ENCODE data around the gene TFB1M. TPM values are rescaled to one million over a fixed set of nuclear protein-coding genes. Genes with fewer than 3 reads are reported as not detected.
A peak's percentile ranks its signal among the peaks of the same experiment; 100 is the strongest.
"Not testable (repeated sequence)": the region's sequence is repeated elsewhere in the genome, so short reads cannot be mapped to it uniquely, and the experiment has no call there.

The TFB1M gene
- total RNA-seq, 1 experiment from 2014 or later, result 27.5 TPM

DNA sequence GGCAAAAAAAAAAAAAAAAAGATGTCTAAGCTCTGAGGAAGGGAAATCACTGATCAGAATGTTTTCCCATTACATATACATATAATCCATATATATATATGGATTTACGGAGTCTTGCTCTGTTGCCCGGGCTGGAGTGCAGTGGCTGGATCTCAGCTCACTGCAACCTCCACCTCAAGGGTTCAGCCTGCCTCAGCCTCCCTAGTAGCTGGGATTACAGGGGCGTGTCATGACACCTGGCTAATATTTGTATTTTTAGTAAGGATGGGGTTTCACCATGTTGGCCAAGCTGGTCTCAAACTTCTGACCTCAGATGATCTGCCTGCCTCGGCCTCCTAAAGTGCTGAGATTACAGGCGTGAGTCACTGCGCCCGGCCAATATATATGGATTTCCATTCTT is 19.8 kb upstream of the TFB1M start:
- DNase-seq (ENCODE audit: low read depth, low spot score); in situ Hi-C loops (cut with HindIII; ENCODE audit: low pct_unique_long_range_greater_than_20kb, low sequenced_read_pairs): not testable (repeated sequence)

DNA sequence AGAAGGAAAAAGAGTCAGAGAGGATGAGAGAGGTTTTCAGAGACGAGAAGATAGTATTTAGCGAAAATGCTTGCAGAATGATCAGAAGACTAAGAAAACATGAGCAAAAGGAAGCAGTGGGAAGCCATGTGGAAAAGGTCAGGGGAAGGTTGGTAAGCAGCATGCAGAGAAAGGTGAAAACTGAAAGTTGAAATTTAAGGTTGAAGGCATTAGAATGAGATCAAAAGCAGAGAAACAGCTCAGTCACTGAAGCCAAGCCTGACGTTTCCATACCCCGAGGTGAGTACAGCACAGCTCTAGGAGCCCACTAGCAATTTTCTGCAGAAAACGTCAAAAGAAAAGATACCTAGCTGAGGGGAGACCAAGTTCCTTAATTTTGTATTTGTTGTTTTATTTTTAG is 19.1 kb upstream of the TFB1M start:
- DNase-seq (ENCODE audit: low read depth, low spot score), result no peak

DNA sequence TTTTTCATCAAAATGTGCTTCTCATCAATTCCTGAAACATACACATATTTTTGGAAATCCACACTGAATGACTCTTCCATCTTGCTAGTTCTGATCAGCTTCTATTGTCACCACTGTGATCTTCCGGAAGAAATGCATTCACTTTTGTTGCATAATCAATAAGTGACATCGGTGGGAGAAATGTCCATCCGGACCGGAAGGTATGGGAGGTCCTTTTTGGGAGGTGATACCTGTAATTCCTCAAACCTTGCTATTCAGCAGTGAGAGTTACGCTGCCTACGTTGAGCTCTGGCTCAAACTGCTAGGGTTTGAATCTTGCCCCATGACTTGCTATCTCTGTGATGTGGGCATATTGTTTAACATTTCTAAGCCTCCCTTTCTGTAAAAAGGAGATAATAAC is 16.6 kb upstream of the TFB1M start:
- DNase-seq (ENCODE audit: low read depth, low spot score), result no peak
- in situ Hi-C loops (cut with HindIII; ENCODE audit: low pct_unique_long_range_greater_than_20kb, low sequenced_read_pairs), result no loop called here

More for the DNA sequence above, 19.1 kb upstream of the TFB1M start:
- in situ Hi-C loops (cut with HindIII; ENCODE audit: low pct_unique_long_range_greater_than_20kb, low sequenced_read_pairs), result no loop called here

DNA sequence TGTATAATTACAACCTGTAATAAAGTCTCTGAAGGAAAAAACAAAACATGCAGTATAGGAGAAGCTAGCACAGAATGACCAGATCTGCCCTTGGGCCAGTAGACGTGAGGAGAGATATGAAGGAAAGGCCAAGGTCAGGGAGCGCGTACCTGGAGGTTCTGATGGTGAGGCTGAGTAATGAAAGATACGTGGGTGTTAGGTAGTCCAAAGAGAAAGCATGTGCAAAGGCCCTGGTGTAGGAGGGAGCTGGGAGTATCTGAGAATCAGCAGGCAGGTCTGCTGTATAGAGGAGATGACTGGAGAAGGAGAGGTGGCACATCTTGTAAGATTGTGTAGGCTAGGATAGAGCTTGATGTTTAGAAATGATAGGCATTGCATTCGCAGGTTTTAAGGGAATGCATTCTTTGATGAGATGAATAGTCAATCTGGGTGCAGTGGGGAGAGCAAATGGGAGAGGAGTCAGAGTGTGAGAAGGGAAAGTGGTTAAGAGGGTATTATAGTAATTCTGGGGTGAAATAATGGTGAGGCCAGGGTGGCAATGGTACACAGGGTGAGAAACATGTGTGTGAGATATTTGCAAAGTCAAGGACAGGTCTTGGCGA is 15.9 kb upstream of the TFB1M start:
- DNase-seq (ENCODE audit: low read depth, low spot score), result no peak
- in situ Hi-C loops (cut with HindIII; ENCODE audit: low pct_unique_long_range_greater_than_20kb, low sequenced_read_pairs), result no loop called here

DNA sequence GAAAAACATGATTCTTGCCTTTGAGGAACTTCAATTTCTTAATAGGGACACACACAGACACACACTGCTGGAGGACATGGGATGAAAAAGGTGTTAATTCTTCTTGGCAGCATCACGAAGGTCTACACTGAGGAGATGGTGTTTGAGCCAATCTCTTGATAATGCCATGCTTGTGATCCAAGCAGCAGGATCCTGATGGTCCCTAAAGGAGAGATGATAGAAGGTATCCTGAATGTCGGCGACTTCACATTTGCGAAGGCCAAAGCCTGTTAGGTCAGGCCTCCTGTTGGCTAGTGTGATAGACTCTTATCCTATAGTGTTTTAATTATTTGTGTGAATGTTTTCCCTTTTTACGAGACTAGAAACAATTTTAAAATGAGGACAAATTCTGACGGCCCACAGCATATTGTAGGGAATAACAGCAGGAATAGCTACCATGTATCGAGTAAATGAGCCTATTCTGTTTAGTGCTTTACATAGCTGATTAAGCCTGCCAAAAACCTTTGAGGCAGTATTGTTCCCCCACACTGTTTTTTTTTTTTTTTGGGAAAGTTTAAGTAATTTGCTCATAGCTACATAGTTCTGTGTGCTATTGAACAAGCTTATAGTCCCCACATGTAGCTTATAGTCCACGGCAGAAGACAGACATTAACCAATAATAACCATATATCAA is 15.3 kb upstream of the TFB1M start:
- in situ Hi-C loops (cut with HindIII; ENCODE audit: low pct_unique_long_range_greater_than_20kb, low sequenced_read_pairs), result no loop called here
- DNase-seq (ENCODE audit: low read depth, low spot score), result no peak

DNA sequence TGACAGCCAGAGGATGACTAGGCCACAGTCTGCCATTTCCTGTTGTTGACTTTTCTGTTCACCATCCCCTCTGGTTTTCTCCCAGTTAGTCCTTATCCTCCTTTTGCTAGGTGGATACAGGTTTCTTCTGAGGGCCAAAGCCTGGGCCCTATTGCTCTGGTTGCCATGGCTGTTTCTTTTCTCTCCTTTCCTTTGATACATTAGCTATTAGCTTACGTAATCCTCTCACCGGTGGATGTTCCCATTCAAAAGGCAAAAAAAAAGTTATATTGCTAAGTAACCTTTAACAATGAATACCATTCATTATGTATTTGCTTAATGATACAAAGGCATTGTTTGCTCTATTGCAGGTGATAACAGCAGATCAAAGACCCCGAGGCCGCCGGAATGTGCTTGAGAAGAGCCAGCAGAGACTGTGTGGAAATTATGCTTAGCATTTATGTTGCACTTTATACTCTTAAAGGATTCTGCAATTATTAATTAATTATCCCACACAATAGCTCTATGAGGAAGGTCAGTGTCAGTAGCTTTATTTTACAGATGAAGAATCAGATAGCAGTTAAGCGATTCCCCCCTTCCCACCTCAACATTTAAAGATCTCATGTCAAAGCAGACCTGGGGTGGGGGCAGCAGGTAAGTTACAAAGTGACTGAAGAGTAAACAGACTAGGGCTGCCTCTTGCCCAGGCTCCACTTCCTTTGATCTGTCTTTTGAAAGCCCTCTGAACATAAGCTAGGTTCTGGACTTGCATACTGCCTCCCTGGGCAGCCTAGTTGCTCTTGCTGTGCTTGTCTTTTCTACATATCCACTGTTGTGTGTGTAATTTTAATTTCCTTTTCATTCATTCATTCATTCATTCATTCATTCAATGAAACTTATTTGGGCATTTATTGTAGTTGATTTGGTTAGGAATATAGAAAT is 14.5 kb upstream of the TFB1M start:
- in situ Hi-C loops (cut with HindIII; ENCODE audit: low pct_unique_long_range_greater_than_20kb, low sequenced_read_pairs), result no loop called here
- DNase-seq (ENCODE audit: low read depth, low spot score), result no peak

DNA sequence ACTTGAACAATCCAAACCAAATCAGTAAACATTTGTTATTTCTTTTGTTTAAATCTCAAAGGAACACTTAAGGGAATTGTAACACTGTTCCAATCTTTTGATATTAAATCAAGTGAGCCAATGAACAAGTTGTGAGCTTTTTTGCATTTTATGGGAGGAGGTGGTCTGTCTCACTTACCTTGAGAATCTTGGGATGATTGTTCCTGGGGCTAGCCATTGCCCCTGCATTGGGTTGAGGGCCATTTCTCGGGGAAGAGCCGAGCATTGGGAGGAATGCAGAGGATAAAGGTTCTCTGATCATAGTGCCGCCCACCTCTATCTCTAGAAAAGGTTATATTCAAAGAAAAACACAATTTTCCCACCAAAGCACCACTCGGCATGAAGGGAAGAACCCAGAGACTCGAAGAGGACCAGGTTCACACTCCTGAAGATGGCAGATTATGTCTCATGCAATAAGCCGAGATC is 13.8 kb upstream of the TFB1M start:
- no peak for DNase-seq (ENCODE audit: low read depth, low spot score)
- in situ Hi-C loops (cut with HindIII; ENCODE audit: low pct_unique_long_range_greater_than_20kb, low sequenced_read_pairs), result no loop called here

DNA sequence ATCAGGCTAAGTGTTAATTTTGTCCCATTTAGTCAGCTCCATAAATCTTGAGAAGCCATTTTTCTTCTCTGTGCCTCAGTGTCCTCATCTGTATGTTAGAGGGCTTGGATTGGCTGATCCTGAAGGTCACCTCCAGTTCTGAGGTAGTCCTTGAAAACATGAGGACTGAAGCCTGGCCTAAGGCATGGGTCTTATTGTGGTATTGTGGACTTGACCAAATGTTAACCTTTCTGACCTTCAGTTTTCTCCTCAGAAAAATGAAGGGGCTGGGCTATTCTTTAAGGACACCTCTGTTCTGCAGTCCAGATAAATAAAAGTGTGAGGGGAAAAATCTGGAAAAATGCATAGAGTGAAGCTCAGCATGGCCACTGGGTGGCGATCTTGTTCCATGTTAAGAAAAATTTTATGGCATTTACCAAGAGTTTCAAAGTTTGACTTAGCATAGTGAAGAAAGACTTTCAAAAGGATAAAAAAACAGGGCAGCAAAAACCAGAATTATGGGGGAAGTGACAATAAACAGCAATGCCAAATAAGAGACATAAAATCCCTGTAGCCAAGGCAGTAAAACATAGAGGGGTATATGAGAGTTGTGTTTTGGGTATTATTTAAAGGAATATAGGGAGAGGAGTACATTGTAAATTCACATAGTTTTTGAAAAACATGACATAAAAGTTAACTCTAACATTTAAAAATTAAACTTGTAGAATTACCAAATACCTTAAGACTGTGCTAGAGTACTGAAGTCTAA is 13.2 kb upstream of the TFB1M start:
- peak; percentile 65 for DNase-seq (ENCODE audit: low read depth, low spot score)
- in situ Hi-C loops (cut with HindIII; ENCODE audit: low pct_unique_long_range_greater_than_20kb, low sequenced_read_pairs), result no loop called here

DNA sequence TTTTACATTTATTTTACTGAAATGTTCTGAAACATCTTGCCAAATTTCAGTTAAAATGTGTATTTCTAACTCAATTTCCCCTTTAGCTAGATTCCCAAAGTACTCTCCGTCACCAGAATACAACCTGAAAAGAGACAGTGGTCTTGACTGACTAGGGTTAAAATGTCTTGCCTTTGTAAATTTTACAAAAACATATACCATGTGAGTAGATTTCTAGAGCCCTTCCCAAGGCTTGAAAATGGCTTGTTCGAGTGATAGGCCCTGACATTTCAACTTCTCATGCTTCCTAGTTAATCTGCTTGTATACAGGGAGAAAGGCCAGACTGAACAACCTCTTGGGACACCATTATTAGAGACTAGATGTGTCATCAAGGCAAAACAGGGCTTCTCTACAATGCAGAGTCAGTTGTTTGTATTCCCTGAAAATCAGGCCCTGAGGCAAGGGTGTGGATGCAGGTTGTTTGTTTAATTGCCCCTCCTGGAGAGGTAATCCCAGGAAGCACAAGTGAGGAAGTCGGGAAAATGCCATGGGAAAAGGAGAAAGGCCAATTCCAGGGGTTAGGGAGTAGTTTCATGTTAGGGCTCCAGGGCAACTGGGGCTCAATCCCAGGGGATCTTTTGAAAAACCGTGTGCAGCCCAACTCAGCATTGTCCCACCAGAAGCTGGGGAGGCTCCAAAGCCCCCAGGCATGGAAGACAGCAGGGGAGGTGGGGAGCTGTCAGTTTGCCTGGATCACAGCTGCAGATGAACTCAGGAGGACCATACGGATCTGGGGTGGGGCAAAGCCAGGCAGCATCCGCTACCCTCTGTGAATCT is 11.6 kb upstream of the TFB1M start:
- DNase-seq (ENCODE audit: low read depth, low spot score), result no peak
- in situ Hi-C loops (cut with HindIII; ENCODE audit: low pct_unique_long_range_greater_than_20kb, low sequenced_read_pairs), result no loop called here

DNA sequence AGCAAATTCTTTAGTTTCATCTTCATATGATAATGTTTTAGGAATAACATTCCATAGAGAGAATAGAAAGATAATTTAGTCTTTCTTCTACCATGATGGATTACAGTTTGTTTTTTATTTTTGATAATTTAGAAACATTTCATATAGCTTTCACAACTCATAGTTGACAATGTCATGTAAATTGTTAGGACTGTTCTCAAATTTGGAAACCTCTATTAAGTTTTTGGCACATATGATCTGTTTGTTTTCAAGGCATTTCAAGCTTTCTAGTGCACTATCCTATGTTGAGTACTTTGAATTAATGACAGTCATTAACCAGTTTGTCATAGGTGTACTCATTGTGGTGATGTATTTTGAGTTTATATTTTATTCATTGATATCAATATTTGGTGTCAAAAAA is 10.7 kb upstream of the TFB1M start:
- in situ Hi-C loops (cut with HindIII; ENCODE audit: low pct_unique_long_range_greater_than_20kb, low sequenced_read_pairs), result no loop called here
- no peak for DNase-seq (ENCODE audit: low read depth, low spot score)

DNA sequence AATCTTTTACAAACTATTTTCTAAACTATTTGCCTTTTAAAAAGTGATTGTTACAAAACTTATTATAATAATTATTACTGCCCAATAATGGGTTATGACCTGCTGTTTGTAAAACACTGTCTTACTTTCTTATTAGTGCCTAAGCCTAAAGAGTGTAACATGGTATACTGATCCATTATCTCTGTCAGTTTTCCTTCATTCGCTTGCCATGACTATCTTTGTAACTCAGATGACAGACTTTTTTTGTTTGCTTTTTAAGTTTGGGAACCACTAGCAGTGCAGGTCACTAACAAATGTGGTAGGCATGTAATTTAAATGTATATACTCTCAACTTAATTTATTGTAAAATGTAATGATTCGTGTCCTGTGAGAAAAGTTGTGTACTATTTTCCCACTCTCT is 9.9 kb upstream of the TFB1M start:
- in situ Hi-C loops (cut with HindIII; ENCODE audit: low pct_unique_long_range_greater_than_20kb, low sequenced_read_pairs), result no loop called here
- no peak for DNase-seq (ENCODE audit: low read depth, low spot score)

DNA sequence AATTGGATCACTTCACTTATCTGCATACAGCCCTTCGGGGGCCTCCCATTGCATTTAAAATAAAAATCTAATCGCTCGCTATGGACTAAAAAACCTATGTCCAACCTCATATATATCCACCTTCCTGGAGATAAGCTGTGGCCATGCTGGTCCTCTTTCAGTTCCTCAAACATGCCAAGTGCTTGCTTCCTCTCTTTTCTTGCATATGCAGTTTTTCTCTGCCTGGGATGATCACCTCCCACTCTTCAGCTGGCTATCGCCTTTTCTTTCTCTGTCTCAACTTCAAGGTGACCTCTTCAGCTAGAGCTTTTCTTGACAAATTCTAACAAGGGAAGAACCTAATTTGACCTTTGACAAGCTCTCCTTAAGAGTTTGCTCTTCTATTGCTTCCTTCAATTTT is 5.6 kb upstream of the TFB1M start:
- no peak for DNase-seq (ENCODE audit: low read depth, low spot score)
- in situ Hi-C loops (cut with HindIII; ENCODE audit: low pct_unique_long_range_greater_than_20kb, low sequenced_read_pairs), result no loop called here

DNA sequence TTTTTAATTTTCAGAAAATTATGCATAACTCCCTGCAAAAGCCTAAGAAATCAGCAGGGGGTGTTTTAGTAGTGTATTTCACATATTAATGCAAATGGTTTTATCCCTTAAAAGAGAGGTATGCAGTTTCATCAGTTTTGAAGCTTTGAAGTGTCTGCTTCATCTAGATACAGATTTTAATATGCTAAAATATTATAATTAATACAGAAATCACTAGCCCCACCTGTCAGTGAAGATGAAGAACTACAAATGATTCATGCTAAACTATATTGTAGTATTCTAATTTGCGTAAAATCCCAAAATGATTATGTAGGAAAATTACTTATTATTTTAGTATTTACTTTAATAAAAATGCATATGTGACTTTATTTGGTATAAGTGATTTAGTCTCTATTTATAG is 2.9 kb upstream of the TFB1M start:
- no peak for DNase-seq (ENCODE audit: low read depth, low spot score)
- in situ Hi-C loops (cut with HindIII; ENCODE audit: low pct_unique_long_range_greater_than_20kb, low sequenced_read_pairs), result no loop called here

DNA sequence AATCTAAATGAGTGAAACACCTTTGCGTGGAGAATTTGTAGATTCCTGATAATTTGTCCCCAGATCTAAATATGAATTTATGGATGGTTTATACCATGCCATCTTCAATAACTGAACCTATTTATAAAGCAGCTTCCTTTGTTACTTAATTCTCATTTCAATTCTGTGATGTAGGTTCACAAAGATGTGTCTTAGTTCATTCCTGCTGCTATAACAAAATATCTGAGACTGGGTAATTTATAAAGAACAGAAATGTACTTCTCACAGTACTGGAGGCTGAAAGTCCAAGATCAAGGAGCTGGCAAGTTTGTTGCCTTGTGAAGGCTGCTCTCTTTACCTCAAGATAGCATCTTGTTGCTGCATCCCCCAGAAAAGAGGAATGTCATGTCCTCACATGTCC is 2.1 kb upstream of the TFB1M start:
- in situ Hi-C loops (cut with HindIII; ENCODE audit: low pct_unique_long_range_greater_than_20kb, low sequenced_read_pairs), result no loop called here
- DNase-seq (ENCODE audit: low read depth, low spot score), result no peak

DNA sequence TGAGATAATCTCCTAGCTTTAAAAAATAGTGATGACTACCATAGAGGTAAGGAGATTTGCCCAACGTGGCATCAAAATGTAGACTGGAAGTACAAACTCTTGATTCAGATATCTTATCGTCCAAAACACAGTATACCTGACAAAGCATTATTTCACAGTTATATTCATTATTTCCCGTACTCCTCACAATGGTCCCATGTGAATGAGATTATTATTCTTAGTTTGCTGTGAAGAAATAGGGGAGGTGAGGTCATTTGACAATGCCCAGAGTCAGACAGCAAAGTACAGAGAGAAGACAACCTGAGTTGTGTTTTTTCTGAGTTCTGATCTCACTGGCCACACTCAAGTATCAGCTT is 1.2 kb upstream of the TFB1M start:
- peak; percentile 57 for DNase-seq (ENCODE audit: low read depth, low spot score)
- in situ Hi-C loops (cut with HindIII; ENCODE audit: low pct_unique_long_range_greater_than_20kb, low sequenced_read_pairs), result no loop called here

DNA sequence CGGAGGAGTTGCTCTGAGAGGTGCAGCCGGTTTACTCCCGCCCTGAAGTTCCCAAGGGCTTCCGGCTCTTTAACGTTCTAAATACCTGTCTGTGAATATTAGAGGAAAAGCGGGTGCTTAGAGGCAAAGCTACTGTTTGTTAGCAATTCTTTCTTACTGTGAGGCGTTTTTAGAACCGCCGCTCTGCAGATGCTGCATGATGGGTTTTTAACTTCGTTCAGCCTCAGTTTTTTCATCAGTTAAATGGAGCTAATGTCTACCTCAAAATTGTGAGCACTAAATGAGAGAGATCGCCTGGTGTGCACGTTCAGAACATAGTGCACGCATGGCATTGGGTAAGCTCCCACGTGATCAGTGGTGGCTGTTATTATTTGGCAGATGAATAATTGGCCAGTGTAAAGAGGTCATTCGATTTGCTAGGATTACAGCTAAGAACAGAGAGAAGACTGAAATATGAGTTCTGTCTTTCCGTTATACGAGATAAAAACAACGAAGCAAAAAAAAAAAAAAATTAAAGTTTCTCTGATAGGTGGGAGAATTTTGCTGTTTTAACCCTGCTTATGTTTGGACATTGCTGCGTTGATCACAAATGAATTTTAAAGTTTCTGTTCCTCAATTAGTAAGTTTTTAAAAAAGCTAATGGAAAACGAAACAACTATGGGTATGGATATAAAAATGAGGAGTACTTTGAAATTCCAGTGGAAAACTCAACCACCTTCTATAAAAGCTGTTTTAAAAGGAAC is 660 bp upstream of the TFB1M start:
- in situ Hi-C loops (cut with HindIII; ENCODE audit: low pct_unique_long_range_greater_than_20kb, low sequenced_read_pairs), result no loop called here
- DNase-seq (ENCODE audit: low read depth, low spot score), result peak; percentile 90
